Panc1 (cell line): ENCODE data around the gene ADGRA1. TPM values are rescaled to one million over a fixed set of nuclear protein-coding genes. Genes with fewer than 3 reads are reported as not detected.

Experiments used
- ATAC-seq: fragments of 200-7000 bp; cut with Tn5 transposase; 2 replicates; pipeline ENCODE4 v1.9.1; 2020; ENCODE audit warnings: mild to moderate bottlenecking, moderate library complexity
- BruUV-seq: library from RNA; stranded (reverse); fragments of 400-500 nt; replicated peaks from 2 replicates; lab custom pipeline; 2021; lab: Mats Ljungman, UMichigan
- CTCF ChIA-PET: fragments of 300-600 bp; sonication (Branson Sonifier 250); formaldehyde crosslinking; loops from one replicate; lab custom pipeline; 2022; ENCODE audit warnings: antibody characterized with exemption; lab: Charles Lee
- POLR2A ChIA-PET: fragments of 300-600 bp; sonication (Branson Sonifier 250); formaldehyde crosslinking; loops from one replicate; lab custom pipeline; 2022; ENCODE audit warnings: antibody characterized with exemption; lab: Charles Lee
- DNase-seq: peaks from one replicate; pipeline ENCODE4 v3.0.0-alpha.2; 2010; ENCODE audit warnings: low read depth, low spot score
- H3K27ac ChIP-seq: 2 replicates; pipeline ENCODE4 v1.5.1; 2011; ENCODE audit warnings: mild to moderate bottlenecking, low read length, inconsistent platforms
- H3K27me3 ChIP-seq: fragments of 200-500 bp; sonication (Bioruptor generic); 2 replicates; pipeline ENCODE4 v1.6.0; 2014; ENCODE audit warnings: low read length, inconsistent platforms; ENCODE audit not compliant: control insufficient read depth, insufficient read depth
- H3K36me3 ChIP-seq: fragments of 200-500 bp; sonication (Bioruptor generic); 2 replicates; pipeline ENCODE4 v1.5.1; 2014; ENCODE audit warnings: inconsistent platforms, mild to moderate bottlenecking, low read length, moderate library complexity; ENCODE audit not compliant: control insufficient read depth, insufficient read depth
- H3K4me1 ChIP-seq: 2 replicates; pipeline ENCODE4 v1.5.1; 2011; ENCODE audit warnings: inconsistent platforms, mild to moderate bottlenecking, low read length, moderate library complexity; ENCODE audit not compliant: control insufficient read depth, insufficient read depth
- H3K4me3 ChIP-seq, 2 experiments: 2 replicates each; pipeline ENCODE4 v1.5.1; 2011 to 2012; ENCODE audit warnings: low read depth in 2 of 2, low read length in 2 of 2, mild to moderate bottlenecking in 2 of 2, inconsistent platforms in 1 of 2, moderate library complexity in 1 of 2
- H3K9me3 ChIP-seq: fragments of 200-500 bp; sonication (Bioruptor generic); 2 replicates; pipeline ENCODE4 v1.5.1; 2014; ENCODE audit warnings: low read depth, mild to moderate bottlenecking, inconsistent platforms, low read length, moderate library complexity; ENCODE audit not compliant: control insufficient read depth, insufficient read depth
- CTCF ChIP-seq: fragments of 450-650 bp; IDR thresholded peaks from 2 replicates; pipeline ENCODE4 v1.5.1; 2017; ENCODE audit warnings: mild to moderate bottlenecking
- POLR2AphosphoS5 ChIP-seq: IDR thresholded peaks from 2 replicates; pipeline ENCODE4 v1.6.1; 2012; ENCODE audit warnings: mild to moderate bottlenecking, low read depth, low read length, moderate library complexity
- REST ChIP-seq, 2 experiments: IDR thresholded peaks; 2 replicates each; pipeline ENCODE4 v1.6.1; 2011 to 2012; ENCODE audit warnings: low read depth in 2 of 2, control low read depth in 1 of 2, low read length in 1 of 2, mild to moderate bottlenecking in 1 of 2, moderate library complexity in 1 of 2; ENCODE audit not compliant: insufficient read depth in 1 of 2
- SIN3A ChIP-seq: IDR thresholded peaks from 2 replicates; pipeline ENCODE4 v1.6.1; 2012; ENCODE audit warnings: low read depth, mild to moderate bottlenecking, low read length, moderate library complexity, borderline replicate concordance; ENCODE audit not compliant: insufficient read depth
- TCF7L2 ChIP-seq: IDR thresholded peaks from 2 replicates; pipeline ENCODE4 v1.6.1; 2011; ENCODE audit warnings: mild to moderate bottlenecking, low read depth, low read length, inconsistent platforms
- in situ Hi-C: cut with HindIII; loops from 2 replicates; pipeline ENCODE4 v1.10.0; 2016; ENCODE audit warnings: low sequenced_read_pairs, low pct_unique_long_range_greater_than_20kb
- intact Hi-C: fragments of 100-400 bp; cut with micrococcal nuclease; formaldehyde crosslinking; loops from one replicate; pipeline ENCODE4 v1.10.0; 2022; ENCODE audit not compliant: unreplicated experiment
- total RNA-seq: library from RNA; stranded (reverse); gene quantifications from one replicate; pipeline ENCODE4 v1.2.1, GENCODE V29; 2021; ENCODE audit not compliant: unreplicated experiment

ADGRA1 gene
- total RNA-seq, 1 experiment from 2014 or later, result 0.05 TPM

GRCh38 chr10:133162178-133162909, 74.6 kb downstream of the ADGRA1 start:
- POLR2A ChIA-PET, result interaction anchor here (0.6 kb wide), 1 partner anchor 26 kb away, joined by 4 read pairs; no protein-coding TSS in a partner anchor
- Histone ChIP-seq H3K27me3 (no peaks in the 10 kb centered on the region), H3K27ac (no peak overlapping the region), H3K36me3 (no peaks in the 10 kb centered on the region), H3K4me1 (peaks cover 17% of the 10 kb centered on the region), H3K4me3 (no peak overlapping the region), H3K9me3 (no peaks in the 10 kb centered on the region)
- ATAC-seq, result no peak
- TF ChIP-seq SIN3A, result no peak
- TF ChIP-seq REST (IDR thresholded peaks at IDR 0.05; ENCODE audit: insufficient read depth in 1 of 2, low read depth in 2 of 2, low read length in 1 of 2), result no peak
- no peak for TF ChIP-seq TCF7L2
- TF ChIP-seq POLR2AphosphoS5, result no peak
- TF ChIP-seq CTCF, result no peak
- in situ Hi-C loops, result no loop called here
- CTCF ChIA-PET, result no interaction called here
- intact Hi-C loops, result no loop called here
- no TSS peak for BruUV-seq
- no peak for DNase-seq

- Histone ChIP-seq H3K4me1 (peaks cover 17% of the 10 kb centered on the region), H3K27ac (no peak overlapping the region), H3K27me3 (no peaks in the 10 kb centered on the region), H3K9me3 (no peaks in the 10 kb centered on the region), H3K36me3 (no peaks in the 10 kb centered on the region), H3K4me3 (no peak overlapping the region)
- DNase-seq (no peak), ATAC-seq (no peak)
- TF ChIP-seq TCF7L2, result no peak
- no peak for TF ChIP-seq REST (IDR thresholded peaks at IDR 0.05; ENCODE audit: insufficient read depth in 1 of 2, low read depth in 2 of 2, low read length in 1 of 2)
- no peak for TF ChIP-seq POLR2AphosphoS5
- TF ChIP-seq SIN3A, result no peak
- TF ChIP-seq CTCF, result no peak
- intact Hi-C loops, result no loop called here
- in situ Hi-C loops, result no loop called here
- ChIA-PET POLR2A (interaction anchor here (0.6 kb wide), 1 partner anchor 25 kb away, joined by 4 read pairs; no protein-coding TSS in a partner anchor), CTCF (no interaction called here)
- BruUV-seq, result no TSS peak
Observed at GRCh38 chr10:133162910-133163856, 75.5 kb downstream of the ADGRA1 start.
